ENCODE results near the gene GNPTAB.

The GNPTAB gene

DNA sequence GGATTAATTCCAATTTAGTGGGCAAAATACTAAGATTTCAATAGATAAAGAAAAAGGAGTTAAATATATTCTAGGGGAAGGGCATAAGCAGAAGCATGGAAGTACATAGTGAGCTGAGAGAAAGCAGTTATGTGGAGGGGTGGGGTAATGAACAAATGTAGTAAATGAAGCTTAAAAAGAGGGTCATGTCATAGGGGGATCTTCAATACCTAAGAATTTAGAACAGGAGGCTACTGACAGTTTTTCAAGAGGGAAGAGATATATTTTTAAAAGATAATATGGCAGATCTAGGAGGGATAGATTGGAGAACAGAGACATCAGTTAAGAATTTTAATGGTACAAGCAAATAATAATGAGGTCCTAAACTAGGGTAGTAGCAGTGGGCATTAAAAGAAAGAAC is 100.9 kb downstream of the GNPTAB start:
- DNase-seq, result no peak

DNA sequence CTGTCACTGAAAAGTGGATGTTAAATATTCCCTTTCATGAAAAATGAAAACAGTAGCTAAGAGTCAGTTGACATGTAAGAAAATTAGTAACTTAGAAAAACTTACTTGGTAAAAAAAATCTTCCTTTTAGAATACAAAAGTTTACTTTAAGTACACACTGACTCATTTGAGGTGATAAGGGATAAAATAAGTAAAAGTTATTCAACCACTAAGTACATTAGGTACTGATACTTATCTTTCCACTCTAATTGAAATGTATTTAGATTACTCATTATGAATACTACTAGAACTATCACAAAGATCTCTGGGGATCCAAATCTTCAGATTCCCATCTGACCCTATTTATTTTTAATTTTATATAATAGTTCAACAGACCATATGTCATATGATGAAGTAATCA is 103.7 kb downstream of the GNPTAB start:
- no peak for DNase-seq

DNA sequence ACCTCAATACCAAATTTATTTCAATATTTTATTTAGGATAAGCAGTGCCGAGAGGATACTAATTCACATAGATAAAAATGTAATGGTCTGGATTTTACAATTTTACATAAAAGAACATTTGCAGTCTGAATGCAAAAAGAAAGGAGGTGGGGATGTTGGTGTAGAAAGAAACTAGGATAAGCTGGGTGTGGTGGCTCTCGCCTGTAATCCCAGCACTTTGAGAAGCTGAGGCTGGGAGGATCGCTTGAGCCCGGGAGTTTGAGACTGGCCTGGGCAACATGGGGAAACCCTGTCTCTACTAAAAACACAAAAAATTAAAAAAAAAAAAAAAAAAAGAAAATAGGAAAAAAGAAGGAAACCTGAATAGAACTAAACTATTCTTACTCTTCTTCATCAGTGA is 108.4 kb downstream of the GNPTAB start:
- DNase-seq, result no peak

DNA sequence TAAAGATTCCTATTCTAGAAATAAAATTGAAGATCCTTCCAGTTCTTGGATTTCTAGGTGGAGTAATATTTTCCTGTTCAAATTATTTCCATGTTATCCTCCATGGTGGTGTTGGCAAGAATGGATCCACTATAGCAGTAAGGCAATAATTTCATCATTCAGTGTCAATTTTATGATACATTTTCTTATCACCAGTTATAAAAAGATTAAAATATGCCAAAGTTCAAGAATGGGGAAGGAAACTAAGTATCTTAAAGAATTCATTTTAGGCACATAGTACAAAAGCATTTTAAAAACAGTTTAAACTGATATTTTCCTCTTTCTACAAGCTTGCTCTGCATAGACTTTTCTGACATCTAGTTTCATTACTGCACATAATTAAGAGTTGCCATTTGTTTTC is 110.6 kb downstream of the GNPTAB start:
- no peak for DNase-seq

DNA sequence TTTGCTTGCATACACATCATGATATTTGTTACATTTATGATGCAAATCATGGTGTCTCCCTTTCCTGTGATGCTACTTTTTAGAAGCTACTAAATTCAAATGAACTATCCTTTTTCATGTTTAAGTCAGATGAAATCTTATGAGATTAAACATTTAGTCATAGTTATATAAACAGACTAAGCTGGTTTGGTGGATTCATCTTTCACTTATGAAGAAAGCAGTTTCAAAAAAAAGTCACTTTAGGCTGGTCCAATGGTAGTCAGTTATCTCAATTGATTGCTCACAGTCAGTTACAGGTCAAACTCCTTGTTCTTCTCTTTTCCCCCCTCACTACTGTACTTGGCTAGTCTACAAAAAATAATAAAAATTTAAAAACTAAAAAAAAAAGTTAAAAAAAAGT is 111.2 kb downstream of the GNPTAB start:
- no peak for DNase-seq

DNA sequence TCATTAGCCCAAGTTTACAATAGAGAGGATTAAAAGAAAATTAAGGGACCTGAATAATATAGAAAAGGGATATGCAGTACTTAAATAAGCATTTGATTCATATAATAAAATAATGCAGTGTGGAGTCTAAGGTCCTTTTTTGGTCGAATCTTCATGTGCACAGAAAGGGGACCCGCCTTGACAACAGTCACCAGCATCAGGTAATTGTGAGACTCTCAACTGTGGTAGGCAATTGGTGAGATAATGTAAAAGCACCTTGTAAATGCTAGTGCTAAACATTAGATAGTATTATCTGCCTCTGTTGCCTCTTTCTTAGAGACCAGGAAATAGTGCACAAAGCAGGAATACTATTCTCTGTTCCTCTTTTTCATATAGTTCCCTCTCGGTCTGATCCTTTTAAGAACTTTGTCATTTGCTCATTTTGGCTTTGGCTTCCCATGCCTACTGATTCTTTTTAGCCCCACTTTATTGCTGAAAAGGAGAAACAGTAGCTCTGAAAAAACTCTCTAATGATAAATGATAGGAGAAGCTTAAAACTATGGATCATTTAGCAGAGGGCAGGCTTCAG is 115.8 kb downstream of the GNPTAB start:
- DNase-seq, result no peak

DNA sequence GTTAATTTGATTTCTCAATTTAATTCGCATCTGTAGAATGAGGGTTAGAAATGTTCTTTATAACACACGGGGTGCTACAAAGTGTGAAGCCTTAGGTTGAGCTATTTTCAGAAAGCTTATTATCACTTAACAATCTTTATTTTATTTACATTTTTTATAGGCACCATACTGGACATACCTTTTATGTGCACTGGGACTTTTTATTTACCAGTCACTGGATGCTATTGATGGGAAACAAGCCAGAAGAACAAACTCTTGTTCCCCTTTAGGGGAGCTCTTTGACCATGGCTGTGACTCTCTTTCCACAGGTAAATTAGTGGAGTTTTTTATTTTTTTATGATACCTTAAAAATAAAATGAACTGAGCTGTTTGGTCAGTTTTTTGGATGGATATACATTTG is 116.8 kb downstream of the GNPTAB start:
- no peak for DNase-seq

DNA sequence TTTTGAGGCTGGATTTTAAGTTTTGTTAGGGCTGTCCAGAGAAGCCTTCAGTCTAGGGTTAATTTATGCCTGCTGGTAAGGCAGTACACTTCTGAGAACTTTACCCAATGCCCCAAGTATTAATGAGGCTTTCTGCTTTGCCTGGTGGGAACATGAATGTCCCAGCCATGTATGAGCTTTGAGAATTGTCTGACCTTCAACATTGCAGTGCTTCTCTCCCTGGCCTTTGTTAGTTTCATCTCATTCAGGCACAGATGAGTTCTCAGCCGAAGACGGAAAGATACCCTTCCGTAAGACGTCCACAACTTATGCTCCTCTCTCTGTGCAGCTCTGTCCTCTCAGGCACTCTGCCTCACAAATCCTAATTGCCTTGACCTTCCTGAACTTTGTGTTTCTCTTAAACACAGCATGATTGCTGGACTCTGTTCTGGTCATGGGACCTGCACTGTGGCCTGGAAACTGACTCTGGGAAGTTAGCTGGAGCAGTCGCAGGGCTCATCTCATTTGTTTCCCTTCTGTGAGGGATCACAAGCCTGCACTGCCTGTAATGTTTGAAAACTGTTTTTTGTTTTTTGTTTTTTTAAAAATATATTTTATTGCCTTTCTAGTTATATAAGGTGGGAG is 117.6 kb downstream of the GNPTAB start:
- DNase-seq, result no peak

DNA sequence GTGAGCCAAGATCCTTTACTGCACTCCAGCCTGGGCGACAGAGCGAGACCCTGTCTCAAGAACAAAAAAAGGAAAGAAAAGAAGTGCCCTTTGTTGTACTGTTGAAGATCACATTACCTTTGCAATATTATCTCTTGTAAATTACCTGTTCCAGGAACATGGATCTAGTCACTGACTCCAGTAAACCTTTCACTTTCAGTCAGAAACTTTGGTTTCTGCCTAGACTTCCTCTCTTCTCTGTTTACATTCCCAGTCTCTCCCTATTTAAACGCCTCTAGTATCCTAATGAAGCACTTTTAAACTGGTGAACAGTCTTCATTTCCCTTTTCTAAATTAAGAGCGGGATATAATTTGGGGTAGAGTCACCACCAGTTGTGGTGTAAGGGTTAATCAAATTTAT is 120.5 kb downstream of the GNPTAB start:
- no peak for DNase-seq

DNA sequence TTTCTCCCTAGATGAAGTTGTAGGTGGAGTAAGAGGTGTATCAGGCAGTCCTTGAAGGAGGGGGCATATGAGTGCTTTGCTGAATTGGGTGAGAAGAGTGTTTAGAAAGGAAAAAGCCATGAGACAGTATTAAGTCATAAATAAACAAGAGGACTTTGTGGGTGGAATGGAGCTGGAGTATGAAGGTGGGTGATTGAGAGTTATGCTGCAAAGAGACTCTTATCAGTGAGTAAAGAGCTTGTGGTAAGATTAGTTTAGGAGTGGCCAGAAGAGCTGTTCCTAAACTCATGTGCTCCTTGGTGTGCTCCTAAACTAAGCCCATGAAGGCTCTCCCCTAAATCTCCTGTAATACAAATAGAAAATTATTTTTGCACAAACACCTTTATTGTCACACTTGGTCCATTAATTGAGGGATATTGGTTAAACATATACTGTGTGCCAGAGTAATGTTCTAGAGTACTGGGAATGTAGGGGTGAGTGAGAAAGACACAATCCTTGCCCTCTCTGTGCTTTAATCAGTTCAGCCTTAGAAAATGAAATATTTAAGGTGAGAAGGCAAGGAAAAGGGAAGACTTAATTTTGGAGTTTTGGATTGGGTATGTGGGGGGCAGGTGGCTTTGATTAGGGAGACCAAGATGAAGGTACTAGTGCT is 123.5 kb downstream of the GNPTAB start:
- no peak for DNase-seq

DNA sequence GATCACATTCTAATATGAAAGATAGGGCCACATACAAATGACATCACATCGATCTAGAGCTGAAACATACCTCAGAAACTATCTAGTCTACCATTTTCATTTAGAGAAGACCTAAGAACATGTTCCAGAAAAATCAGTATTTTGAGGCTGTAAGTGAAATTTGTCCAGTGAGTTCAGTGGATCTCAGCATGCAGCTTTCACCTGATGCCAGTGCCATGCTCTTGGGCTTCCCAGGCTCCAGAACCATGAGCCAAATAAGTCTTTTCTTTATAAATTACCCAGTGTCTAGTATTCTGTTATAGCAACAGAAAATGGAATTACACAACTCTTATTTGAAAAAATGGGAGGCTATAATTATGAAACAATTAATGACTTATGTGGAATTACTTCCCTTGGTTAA is 124.4 kb downstream of the GNPTAB start:
- no peak for DNase-seq

DNA sequence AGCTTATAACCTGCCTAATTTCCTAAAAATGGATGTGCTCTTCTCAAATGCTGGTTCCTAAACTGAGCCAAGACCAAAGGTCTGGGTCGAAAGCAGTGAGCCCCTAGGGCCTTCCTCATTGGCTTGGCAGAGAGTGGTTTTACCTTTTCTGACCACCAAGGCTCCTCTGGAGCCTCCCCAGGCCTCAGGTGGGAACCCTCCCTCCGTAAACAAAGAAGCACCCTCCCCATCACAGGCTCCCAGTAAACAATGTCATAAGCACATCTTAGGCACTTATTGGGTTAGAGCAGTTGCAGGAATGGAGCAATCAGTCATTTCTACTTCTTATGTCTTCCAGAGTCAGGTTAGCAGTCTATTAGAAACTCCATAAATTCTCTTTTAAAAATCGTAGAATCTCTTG is 127.3 kb downstream of the GNPTAB start:
- DNase-seq, result no peak

DNA sequence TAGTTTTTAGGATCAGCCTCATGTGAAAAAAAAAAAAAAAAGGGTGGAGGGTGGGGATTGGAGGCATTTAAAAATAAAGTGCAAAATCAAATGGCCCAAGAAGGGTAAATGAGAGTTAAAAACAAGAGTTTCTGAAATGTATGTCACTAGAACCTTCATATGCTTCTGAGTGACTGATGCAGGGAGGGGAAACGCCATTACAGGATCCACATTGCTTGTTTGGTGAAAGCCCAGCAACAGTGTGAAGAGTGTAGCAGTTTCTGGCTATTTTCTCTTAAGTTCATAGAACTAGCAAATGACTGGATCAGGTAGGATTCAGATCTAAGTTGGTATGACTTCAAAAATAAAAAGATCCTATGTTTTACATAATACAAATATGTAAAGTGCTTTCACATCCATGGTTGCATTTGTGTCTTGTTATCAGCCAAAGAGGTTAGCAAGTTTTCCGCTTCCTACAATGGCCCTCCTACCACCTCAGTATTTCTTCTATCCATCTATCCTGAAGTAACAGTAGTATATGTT is 130.4 kb downstream of the GNPTAB start:
- no peak for DNase-seq

DNA sequence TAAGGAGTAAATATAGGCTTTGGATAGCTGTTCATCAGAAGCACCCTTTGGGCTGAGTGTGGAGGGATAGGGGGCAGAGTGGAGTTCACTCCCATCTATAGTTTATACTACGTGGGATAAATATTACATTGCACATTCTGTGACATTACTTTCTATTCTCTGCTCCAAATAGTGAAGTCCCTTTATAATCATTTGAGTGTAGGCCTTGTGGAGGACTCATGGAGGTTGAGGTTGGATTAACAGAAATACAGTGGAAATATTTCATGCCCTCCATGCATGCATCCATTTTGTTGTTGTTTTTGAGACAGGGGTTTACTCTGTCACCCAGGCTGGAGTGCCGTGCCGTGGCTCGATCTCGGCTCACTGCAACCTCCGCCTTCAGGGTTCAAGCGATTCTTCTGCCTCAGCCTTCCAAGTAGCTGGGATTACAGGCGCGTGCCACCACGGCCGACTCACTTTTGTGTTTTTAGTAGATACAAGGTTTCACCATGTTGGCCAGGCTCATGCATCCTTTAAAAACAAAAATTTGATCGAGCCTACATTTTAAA is 131.9 kb downstream of the GNPTAB start:
- DNase-seq, result peak; percentile 14

DNA sequence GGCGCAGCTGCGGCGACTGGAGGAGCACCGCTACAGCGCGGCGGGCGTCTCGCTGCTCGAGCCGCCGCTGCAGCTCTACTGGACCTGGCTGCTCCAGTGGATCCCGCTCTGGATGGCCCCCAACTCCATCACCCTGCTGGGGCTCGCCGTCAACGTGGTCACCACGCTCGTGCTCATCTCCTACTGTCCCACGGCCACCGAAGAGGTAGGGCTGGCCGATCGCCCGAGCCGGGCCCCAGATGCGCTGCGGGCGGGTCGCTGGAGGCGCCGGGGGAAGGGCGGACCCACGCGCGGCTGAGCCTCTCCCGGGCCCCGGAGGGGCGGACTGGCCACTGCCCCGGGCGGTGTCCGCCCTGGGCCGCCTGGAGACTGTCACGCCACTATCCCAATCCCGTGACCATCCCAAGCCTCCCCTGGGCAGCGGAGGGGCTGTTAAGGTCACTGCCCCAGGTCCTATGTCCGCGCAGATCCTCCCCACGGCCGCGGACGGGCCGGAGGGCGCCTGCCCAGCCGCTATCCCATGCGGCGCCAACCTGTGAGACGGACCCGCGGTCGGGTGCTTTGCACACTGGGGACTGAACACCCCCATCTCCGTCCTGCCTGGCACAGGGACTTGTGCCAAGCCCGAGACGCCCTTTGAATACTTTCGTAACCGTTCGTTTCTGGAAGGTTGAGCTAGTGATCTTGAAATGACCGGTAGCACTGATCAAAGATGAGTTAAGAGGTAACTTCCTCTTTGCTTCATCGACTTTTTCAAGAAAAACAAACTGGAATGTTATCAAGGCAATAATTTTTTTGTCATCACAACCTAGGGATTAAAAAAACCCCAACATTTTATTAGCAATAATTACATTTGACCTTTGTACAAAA is 132.6 kb downstream of the GNPTAB start:
- DNase-seq, result peak; percentile 21

DNA sequence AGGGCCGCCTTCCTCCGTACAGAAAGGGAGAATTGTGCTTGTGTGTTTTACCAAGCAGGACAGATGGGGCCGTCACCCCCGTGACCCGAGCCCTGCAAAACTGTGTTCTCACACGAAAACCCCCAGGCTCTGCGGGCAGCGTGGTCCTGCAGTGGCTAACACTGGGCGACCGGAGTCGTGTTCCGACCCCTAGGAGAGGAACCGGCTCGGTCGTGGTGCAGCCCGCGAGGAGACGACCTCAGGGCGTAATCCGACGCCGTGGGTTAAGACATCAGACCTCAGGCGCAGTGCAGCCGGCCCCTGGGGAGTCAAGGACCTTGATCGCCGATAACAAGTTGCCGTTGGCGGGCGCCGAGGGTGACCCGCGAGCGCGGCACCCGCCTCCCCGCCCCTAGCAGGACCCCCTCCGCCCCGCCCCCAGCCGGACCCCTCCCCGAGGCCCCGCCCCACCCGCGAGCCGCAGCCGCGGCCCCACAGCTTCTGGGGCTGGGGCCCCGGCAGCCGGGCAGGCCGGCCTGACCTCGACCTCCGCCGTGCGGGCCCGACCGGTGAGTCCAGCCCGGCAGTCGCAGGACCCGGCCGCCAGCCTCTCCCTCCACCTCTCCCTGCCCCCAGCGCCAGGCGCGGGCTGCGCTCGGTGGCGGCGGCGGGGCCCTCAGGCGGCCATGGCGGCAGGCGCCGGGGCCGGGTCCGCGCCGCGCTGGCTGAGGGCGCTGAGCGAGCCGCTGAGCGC is 133.4 kb downstream of the GNPTAB start, which contains the start of gene CHPT1:
CHPT1 (plus strand) TSS at position 444 of the 733 bp plus-strand sequence; CDS start at position 666, 222 bp downstream.
- peak; percentile 83 for DNase-seq

DNA sequence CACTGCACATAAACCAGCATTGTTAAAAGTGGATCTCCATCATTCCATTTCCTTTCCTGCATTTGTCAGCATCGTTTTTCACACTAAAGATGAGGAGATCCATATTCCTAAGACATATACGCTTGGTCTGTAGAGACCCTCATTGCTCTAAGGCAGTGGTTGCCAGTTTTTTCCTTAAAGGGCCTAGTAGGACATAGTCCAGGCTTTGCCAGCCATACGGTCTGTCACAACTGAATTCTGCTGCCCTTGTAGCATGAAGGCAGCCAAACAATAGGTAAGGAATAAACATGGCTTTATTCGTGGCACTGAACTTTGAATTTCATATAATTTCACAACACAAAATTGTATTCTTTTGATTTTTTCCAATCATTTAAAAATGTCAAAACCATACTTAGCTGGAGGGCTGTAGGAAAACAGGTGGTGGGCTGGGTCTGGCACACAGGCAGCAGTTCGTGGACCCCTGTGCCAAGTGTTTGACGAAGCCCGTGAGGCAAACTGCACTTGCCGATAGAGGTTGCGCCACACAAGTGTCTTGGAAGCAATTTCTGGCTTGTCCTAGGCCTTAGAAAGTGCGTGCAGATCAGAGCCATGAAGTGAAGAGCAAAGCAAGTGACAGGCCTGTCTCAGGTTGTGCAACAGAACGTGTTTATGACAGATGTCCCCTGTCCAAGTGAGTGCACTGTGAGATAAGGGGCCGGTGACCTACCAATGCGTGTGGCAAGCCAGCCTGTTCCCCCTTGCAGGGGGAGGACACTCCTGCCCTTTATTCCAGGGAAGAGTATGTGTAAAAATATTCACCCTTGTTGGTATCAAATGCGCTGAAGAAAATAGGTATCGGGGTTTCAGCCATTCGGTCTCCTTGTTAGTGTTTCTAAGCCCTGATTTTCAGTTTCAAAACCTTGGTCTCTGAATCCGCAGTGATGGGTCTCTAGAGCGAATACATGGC is 134.2 kb downstream of the GNPTAB start:
- peak; percentile 32 for DNase-seq

DNA sequence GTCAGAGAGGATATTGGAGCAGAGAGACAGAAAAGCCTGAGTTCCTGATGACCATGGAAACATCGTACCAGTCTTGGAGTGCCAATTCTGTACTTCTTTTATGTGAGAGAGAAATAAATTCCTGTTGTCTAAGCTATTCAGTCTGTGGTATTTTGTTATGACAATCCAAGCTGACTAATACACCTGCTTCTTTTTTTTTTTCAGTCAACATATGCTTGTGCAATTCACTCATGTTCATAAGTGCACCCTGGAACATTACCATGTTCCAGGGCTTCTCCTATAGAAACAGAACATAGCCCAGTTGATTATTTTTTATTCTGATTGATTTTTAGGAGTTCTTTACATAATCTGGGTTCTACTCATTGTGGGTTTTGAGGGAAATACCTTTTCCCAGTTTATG is 135.1 kb downstream of the GNPTAB start:
- no peak for DNase-seq
